ENCODE measurements around the gene TCF7L2. TPM values are rescaled to one million over a fixed set of nuclear protein-coding genes. Genes with fewer than 3 reads are reported as not detected.
A peak's percentile ranks its signal among the peaks of the same experiment; 100 is the strongest.

Gene TCF7L2
- total RNA-seq, 1 donor from 2014 or later: 76.4 TPM

DNA sequence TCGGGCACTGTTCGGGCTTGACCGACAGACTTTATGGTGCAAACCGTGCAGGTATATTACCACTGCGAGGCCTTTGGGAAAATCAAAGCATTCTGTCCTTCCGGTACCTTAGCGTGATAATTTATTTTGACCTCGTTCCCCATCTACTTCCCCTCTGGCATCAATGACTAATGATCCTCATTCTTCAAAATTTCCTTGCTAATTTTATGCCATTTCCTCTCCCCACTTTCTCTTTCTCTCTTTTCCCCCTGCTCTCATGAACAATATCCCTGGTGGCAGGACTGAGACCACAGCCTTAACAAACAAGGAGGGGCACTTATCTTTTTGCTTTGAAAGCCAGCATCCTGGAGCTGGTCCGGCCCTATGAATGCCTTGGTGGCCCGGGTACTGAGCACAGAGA lies 210.6 kb downstream of the TCF7L2 start:
- TF ChIP-seq, protein P1, sequence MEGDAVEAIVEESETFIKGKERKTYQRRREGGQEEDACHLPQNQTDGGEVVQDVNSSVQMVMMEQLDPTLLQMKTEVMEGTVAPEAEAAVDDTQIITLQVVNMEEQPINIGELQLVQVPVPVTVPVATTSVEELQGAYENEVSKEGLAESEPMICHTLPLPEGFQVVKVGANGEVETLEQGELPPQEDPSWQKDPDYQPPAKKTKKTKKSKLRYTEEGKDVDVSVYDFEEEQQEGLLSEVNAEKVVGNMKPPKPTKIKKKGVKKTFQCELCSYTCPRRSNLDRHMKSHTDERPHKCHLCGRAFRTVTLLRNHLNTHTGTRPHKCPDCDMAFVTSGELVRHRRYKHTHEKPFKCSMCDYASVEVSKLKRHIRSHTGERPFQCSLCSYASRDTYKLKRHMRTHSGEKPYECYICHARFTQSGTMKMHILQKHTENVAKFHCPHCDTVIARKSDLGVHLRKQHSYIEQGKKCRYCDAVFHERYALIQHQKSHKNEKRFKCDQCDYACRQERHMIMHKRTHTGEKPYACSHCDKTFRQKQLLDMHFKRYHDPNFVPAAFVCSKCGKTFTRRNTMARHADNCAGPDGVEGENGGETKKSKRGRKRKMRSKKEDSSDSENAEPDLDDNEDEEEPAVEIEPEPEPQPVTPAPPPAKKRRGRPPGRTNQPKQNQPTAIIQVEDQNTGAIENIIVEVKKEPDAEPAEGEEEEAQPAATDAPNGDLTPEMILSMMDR (IDR thresholded peaks at IDR 0.05; ENCODE audit: unreplicated experiment): no peak
- Mint-ChIP-seq H3K9me3 (no peaks in the 10 kb centered on the region), H3K4me3 (no peak overlapping the region), H3K27ac (no peak overlapping the region), H3K27me3 (ENCODE audit: low read depth) (no peaks in the 10 kb centered on the region), H3K36me3 (peaks cover 51% of the 10 kb centered on the region), H3K4me1 (peaks cover 19% of the 10 kb centered on the region)
- no peak for DNase-seq (ENCODE audit: low spot score in 2 of 2, unreplicated experiment in 2 of 2)

DNA sequence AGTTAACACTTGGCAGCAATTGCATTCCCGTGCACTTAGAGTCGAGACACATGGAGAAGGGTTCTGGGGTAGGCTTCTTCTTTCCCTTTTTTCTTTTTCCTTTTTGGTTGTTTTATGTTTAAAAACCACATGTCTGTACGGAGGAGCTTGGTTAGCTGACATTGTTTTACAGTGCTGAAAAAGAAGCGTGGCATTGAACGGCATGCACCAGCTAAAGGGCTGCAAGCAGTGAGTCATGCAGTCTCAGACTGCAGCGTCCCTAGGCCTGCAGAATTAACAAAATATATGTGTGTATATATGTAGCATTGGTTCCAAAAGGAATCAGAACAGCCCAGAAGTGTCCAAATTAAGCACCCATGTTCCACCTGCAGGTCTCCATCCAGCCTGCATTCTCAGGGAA lies 211.0 kb downstream of the TCF7L2 start:
- Mint-ChIP-seq H3K4me1 (peaks cover 19% of the 10 kb centered on the region), H3K27me3 (ENCODE audit: low read depth) (no peaks in the 10 kb centered on the region), H3K4me3 (no peak overlapping the region), H3K27ac (no peak overlapping the region), H3K36me3 (peaks cover 53% of the 10 kb centered on the region), H3K9me3 (no peaks in the 10 kb centered on the region)
- DNase-seq (ENCODE audit: low spot score in 2 of 2, unreplicated experiment in 2 of 2): no peak
- TF ChIP-seq, protein P1 (IDR thresholded peaks at IDR 0.05; ENCODE audit: unreplicated experiment): no peak

DNA sequence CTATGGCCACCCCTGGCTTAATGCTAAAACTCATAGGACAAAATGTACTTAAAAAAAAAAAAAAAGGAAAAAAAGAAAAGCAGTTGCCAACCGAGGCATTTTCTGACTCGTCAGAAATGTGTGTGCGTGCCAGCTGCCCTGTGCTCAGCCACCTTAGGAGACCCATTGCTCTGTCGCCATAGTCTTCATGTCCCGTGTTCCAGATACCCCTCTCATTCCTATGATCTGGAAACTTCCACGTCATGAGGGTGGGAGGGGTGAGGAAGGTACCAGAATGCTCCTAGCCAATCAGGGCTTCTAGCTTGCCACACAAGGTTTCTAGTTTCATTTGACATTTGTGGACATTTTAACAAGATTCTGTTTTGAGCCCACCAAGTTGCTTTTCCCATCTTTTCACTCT lies 212.9 kb downstream of the TCF7L2 start:
- peak overlapping the region; percentile 47 for H3K27ac Mint-ChIP-seq
- H3K27me3 Mint-ChIP-seq (ENCODE audit: low read depth): no peaks in the 10 kb centered on the region
- peaks cover 43% of the 10 kb centered on the region for H3K36me3 Mint-ChIP-seq
- no peaks in the 10 kb centered on the region for H3K9me3 Mint-ChIP-seq
- H3K4me1 Mint-ChIP-seq: peaks cover 15% of the 10 kb centered on the region
- TF ChIP-seq, protein P1 (IDR thresholded peaks at IDR 0.05; ENCODE audit: unreplicated experiment): no peak
- no peak overlapping the region for H3K4me3 Mint-ChIP-seq
- DNase-seq (ENCODE audit: low spot score in 2 of 2, unreplicated experiment in 2 of 2): no peak

DNA sequence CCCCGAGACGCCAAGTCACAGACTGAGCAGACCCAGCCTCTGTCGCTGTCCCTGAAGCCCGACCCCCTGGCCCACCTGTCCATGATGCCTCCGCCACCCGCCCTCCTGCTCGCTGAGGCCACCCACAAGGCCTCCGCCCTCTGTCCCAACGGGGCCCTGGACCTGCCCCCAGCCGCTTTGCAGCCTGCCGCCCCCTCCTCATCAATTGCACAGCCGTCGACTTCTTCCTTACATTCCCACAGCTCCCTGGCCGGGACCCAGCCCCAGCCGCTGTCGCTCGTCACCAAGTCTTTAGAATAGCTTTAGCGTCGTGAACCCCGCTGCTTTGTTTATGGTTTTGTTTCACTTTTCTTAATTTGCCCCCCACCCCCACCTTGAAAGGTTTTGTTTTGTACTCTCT lies 215.6 kb downstream of the TCF7L2 start:
- no peaks in the 10 kb centered on the region for H3K27me3 Mint-ChIP-seq (ENCODE audit: low read depth)
- H3K4me1 Mint-ChIP-seq: peaks cover 20% of the 10 kb centered on the region
- no peaks in the 10 kb centered on the region for H3K9me3 Mint-ChIP-seq
- TF ChIP-seq, protein P1 (IDR thresholded peaks at IDR 0.05; ENCODE audit: unreplicated experiment): no peak
- H3K4me3 Mint-ChIP-seq: no peak overlapping the region
- H3K36me3 Mint-ChIP-seq: peaks cover 38% of the 10 kb centered on the region
- DNase-seq (ENCODE audit: low spot score in 2 of 2, unreplicated experiment in 2 of 2): no peak
- no peak overlapping the region for H3K27ac Mint-ChIP-seq

DNA sequence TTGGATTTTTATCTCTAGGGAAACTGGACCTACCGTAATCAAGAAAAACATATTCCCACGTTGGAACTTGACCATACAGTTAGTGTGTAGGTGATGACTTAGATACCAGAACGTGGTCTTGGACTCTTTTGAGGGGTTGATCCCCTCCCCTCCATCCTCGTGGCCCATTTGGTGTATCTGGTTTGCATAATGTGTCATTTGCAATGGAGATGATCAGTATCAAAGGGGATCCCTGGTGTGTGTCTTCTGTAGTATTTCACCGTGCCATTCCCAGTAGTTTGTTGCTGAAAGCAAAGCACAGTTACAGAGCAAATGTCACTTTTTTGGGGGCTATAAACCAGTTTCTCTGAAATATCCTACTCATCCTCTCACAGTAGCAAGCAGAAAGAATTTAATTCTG lies 217.7 kb downstream of the TCF7L2 start:
- Mint-ChIP-seq H3K4me3 (no peak overlapping the region), H3K27ac (no peak overlapping the region), H3K9me3 (no peaks in the 10 kb centered on the region), H3K27me3 (ENCODE audit: low read depth) (no peaks in the 10 kb centered on the region), H3K4me1 (peaks cover 20% of the 10 kb centered on the region), H3K36me3 (peaks cover 26% of the 10 kb centered on the region)
- TF ChIP-seq, protein P1 (IDR thresholded peaks at IDR 0.05; ENCODE audit: unreplicated experiment): no peak
- no peak for DNase-seq (ENCODE audit: low spot score in 2 of 2, unreplicated experiment in 2 of 2)

DNA sequence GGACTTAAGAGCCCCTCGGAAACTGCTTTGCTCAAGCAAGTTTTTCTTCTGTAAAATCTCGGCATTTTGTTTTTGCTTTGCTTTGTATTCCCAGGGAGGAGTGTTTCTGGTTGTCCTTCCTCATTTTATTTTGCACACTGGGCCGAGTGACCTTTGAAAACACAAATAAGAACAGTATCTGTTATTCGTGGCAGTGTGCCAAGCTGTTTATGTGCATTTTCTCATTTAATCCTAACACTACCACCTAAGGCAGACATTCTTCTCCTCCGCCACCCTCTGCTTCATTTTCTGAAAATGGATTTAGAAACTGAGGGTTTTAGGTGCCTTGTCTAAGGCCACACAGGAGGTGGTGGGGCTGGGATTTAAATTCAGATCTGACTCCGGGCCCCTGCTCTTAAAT lies 218.5 kb downstream of the TCF7L2 start:
- Mint-ChIP-seq H3K27me3 (ENCODE audit: low read depth) (no peaks in the 10 kb centered on the region), H3K36me3 (peaks cover 22% of the 10 kb centered on the region), H3K27ac (no peak overlapping the region), H3K4me3 (no peak overlapping the region), H3K4me1 (peaks cover 17% of the 10 kb centered on the region), H3K9me3 (no peaks in the 10 kb centered on the region)
- no peak for DNase-seq (ENCODE audit: low spot score in 2 of 2, unreplicated experiment in 2 of 2)
- TF ChIP-seq, protein P1 (IDR thresholded peaks at IDR 0.05; ENCODE audit: unreplicated experiment): no peak

Measured in mesothelial cell of epicardium (in vitro differentiated cells).